GM12874 (cell line): ENCODE data around the gene PSMB7.
A peak's percentile ranks its signal among the peaks of the same experiment; 100 is the strongest.

Experiments used
- TF ChIP-seq, protein P1 (sequence below): IDR thresholded peaks from 2 replicates; pipeline ENCODE4 v1.5.1; 2011; ENCODE audit warnings: low read depth, mild to moderate bottlenecking, control low read depth, low read length, moderate library complexity; ENCODE audit not compliant: insufficient read depth

The PSMB7 gene

DNA sequence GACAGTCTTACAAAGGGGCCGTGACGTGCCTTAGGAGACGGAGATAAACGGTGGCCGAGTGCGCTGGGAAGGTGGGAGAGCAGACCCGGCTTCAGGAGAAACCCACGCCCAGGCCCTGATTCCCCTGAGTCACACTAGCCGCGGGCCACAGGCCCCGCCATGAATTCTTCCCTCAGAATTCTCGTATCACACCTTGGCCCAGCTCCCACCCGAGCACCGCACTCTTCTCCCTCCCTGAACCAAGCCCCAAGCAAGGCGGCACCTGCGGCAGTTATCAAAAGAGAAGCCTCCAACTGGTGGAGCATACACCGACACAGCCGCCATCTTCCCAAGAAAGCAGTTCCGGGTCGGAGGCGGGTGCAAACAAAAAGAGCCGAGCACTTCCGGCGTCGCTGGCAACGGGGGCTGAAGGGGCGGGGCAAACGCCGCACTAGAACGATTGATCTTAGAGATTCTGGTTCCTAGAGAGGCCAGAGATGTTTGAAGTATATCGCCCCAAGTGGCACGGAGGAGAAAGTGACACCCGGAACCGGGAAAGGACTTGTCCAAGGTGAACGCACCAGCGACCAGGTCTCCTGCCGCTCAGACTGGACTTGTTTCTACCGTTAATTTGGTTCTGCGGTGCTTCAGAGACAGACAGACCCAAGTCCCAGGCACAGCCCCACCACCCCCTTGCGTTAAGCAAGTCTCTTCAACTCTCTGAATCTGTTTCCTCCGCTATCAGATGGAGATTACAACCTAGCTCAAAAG lies at the start of gene PSMB7:
TSS of gene PSMB7 (minus strand) at position 341 of the 750 bp plus-strand sequence. CDS start at position 324, 17 bp downstream.
- TF ChIP-seq, protein P1, sequence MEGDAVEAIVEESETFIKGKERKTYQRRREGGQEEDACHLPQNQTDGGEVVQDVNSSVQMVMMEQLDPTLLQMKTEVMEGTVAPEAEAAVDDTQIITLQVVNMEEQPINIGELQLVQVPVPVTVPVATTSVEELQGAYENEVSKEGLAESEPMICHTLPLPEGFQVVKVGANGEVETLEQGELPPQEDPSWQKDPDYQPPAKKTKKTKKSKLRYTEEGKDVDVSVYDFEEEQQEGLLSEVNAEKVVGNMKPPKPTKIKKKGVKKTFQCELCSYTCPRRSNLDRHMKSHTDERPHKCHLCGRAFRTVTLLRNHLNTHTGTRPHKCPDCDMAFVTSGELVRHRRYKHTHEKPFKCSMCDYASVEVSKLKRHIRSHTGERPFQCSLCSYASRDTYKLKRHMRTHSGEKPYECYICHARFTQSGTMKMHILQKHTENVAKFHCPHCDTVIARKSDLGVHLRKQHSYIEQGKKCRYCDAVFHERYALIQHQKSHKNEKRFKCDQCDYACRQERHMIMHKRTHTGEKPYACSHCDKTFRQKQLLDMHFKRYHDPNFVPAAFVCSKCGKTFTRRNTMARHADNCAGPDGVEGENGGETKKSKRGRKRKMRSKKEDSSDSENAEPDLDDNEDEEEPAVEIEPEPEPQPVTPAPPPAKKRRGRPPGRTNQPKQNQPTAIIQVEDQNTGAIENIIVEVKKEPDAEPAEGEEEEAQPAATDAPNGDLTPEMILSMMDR, result peak; percentile 85

GRCh38 chr9:124462739-124463138 lies 47.5 kb upstream of the PSMB7 start:
- TF ChIP-seq, protein P1, result no peak

- TF ChIP-seq, protein P1, result no peak
Observed at GRCh38 chr9:124458441-124458840, 43.2 kb upstream of the PSMB7 start.

GRCh38 chr9:124457887-124458431 lies 42.7 kb upstream of the PSMB7 start:
- TF ChIP-seq, protein P1, result 0 out of 2 replicates have a peak, but pooled peaks have one; percentile 3

DNA sequence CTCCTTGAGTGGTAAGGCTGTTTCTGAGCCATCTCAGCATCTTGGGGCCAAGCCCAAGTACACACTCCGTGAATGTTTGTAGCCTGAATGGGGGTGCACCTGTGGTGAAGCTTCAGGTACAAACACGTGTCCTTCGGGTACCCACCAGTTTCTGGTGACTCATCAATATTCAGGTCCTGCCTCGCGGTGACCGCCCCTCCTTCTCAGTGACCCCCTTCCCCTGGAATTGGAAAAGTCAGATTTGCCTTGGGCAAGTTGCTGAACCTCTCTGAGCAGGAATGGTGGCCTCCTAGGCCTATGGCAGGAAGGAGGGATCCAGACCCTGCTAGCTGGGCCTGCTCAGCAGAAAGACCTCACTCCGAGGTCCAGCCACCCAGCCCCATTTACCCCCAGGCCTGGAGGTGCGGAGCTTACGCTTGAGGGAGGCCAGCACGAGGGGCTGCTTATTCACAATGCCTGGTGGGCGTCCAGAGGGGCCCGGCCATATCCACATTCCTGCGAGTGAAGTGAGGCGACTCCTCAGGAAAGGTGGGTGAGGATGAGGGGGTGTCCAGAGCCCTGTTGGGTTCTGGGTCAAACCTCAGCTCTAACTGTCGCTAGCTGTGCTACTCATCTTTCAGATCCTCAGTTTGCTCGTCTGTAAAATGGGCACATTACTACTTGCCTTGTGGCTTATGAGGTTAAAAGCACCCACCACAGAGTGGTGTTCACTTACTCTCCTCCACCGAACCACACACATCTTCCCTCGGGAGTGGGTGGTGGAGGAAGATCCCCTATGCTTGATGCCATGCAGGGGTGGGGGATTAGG lies 42.0 kb upstream of the PSMB7 start:
- TF ChIP-seq, protein P1, result no peak

GRCh38 chr9:124456341-124457078 lies 41.3 kb upstream of the PSMB7 start:
- TF ChIP-seq, protein P1, result no peak
